ENCODE data around the gene TMEM129. TPM values are rescaled to one million over a fixed set of nuclear protein-coding genes. Genes with fewer than 3 reads are reported as not detected.

Gene TMEM129
- total RNA-seq, 1 donor from 2014 or later, result 20.0 TPM

- Histone ChIP-seq H3K4me3 (ENCODE audit: low read depth, low read length) (no peak overlapping the region), H3K27me3 (ENCODE audit: control insufficient read depth, insufficient read depth, low read length) (no peaks in the 10 kb centered on the region), H3K36me3 (ENCODE audit: control insufficient read depth, insufficient read depth, low read length) (peaks cover 4% of the 10 kb centered on the region)
- DNase-seq (ENCODE audit: low read depth) (no peak), FAIRE-seq (no peak)
- TF ChIP-seq, protein P1, sequence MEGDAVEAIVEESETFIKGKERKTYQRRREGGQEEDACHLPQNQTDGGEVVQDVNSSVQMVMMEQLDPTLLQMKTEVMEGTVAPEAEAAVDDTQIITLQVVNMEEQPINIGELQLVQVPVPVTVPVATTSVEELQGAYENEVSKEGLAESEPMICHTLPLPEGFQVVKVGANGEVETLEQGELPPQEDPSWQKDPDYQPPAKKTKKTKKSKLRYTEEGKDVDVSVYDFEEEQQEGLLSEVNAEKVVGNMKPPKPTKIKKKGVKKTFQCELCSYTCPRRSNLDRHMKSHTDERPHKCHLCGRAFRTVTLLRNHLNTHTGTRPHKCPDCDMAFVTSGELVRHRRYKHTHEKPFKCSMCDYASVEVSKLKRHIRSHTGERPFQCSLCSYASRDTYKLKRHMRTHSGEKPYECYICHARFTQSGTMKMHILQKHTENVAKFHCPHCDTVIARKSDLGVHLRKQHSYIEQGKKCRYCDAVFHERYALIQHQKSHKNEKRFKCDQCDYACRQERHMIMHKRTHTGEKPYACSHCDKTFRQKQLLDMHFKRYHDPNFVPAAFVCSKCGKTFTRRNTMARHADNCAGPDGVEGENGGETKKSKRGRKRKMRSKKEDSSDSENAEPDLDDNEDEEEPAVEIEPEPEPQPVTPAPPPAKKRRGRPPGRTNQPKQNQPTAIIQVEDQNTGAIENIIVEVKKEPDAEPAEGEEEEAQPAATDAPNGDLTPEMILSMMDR (IDR thresholded peaks at IDR 0.05; ENCODE audit: insufficient read depth, low read length, severe bottlenecking), result no peak
Measured at GRCh38 chr4:1725521-1725920, 4.4 kb upstream of the TMEM129 start.

GRCh38 chr4:1723131-1723801, 2.1 kb upstream of the TMEM129 start:
- FAIRE-seq (no peak), DNase-seq (ENCODE audit: low read depth) (peak; percentile 6)
- TF ChIP-seq, protein P1 (IDR thresholded peaks at IDR 0.05; ENCODE audit: insufficient read depth, low read length, severe bottlenecking), result no peak
- Histone ChIP-seq H3K36me3 (ENCODE audit: control insufficient read depth, insufficient read depth, low read length) (no peaks in the 10 kb centered on the region), H3K27me3 (ENCODE audit: control insufficient read depth, insufficient read depth, low read length) (no peaks in the 10 kb centered on the region), H3K4me3 (ENCODE audit: low read depth, low read length) (no peak overlapping the region)

DNA sequence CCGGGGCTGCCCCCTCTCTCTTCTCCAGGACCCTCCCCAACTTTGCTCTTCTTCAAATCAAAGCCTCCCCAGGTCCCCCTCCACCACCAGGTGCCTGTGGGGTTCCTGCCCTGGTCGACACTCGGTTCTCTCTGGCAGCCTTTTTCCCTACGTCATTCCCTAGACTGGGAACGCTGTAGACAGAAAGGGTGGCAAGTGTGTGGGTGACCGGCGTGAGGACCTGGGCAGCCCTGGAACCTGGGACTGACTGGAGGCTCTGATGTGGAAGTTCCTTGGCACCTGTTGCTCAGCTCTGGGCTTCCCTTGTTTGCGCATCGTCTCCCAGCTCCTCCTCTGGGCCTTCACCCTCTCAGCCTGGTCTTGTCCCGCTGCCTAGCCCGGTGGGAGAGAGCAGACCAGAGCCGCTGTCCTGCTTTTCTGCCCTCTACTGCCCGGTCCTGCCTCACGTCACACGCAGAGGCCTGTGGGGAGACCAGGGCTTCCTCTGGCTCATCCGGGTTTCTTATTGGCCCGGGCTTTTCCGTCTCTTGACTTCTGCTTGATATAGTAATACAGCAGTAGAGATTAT, 1.5 kb upstream of the TMEM129 start:
- Histone ChIP-seq H3K4me3 (ENCODE audit: low read depth, low read length) (peak overlapping the region; percentile 46), H3K36me3 (ENCODE audit: control insufficient read depth, insufficient read depth, low read length) (peaks cover 4% of the 10 kb centered on the region), H3K27me3 (ENCODE audit: control insufficient read depth, insufficient read depth, low read length) (no peaks in the 10 kb centered on the region)
- TF ChIP-seq, protein P1 (IDR thresholded peaks at IDR 0.05; ENCODE audit: insufficient read depth, low read length, severe bottlenecking), result no peak
- FAIRE-seq, result peak; percentile 47
- DNase-seq (ENCODE audit: low read depth), result no peak

DNA sequence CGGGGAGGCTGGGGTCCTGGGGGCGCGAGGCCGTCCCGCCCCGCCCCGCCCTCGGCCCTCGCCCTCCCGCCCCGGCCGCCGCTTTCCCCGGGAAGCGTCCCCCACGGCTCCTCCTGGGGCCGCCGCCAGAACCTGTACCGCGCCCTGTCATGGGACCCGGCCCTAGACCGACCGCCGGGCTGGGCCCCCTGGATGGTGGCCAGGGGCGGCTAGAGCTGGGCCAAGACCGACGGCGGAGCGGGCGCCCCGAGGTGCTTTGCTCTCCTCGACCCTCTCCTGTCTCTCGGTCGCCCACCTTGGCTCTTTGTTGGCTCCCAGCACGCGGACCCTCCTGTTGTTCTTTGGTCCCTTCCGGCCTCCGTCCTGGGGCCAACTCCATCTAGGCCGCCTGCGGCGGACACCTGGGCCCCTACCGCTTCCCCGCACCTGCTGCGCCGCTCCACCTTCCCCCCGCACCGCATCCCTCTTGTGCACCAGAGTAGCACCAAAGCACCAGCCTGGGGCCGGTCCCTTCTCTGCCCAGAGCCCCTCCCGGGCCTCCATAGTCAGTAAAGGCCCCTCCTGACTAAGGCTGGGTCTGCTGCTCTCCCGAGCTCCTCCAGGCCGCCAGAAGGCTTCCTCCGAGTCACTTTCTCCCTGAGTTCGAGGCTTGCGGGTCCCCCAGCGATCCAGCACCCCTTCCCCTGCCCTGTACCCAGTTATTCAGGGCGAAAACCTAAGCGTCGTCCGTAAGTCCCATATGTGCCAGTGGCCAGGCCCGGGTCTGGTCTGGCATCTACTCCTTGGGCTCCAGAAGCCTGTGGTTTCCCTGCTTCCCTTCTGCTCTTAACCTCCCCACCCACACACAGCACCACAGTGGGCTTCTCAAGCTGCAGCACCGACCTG, 785 bp upstream of the TMEM129 start:
- DNase-seq (ENCODE audit: low read depth) (no peak), FAIRE-seq (no peak)
- TF ChIP-seq, protein P1 (IDR thresholded peaks at IDR 0.05; ENCODE audit: insufficient read depth, low read length, severe bottlenecking), result no peak
- H3K4me3 ChIP-seq (ENCODE audit: low read depth, low read length), result peak overlapping the region; percentile 46
- no peaks in the 10 kb centered on the region for H3K27me3 ChIP-seq (ENCODE audit: control insufficient read depth, insufficient read depth, low read length)
- peaks cover 6% of the 10 kb centered on the region for H3K36me3 ChIP-seq (ENCODE audit: control insufficient read depth, insufficient read depth, low read length)

GRCh38 chr4:1720163-1720983, 750 bp downstream of the TMEM129 start:
- Histone ChIP-seq H3K27me3 (ENCODE audit: control insufficient read depth, insufficient read depth, low read length) (no peaks in the 10 kb centered on the region), H3K4me3 (ENCODE audit: low read depth, low read length) (peak overlapping the region; percentile 67), H3K36me3 (ENCODE audit: control insufficient read depth, insufficient read depth, low read length) (peaks cover 6% of the 10 kb centered on the region)
- FAIRE-seq (no peak), DNase-seq (ENCODE audit: low read depth) (no peak)
- TF ChIP-seq, protein P1 (IDR thresholded peaks at IDR 0.05; ENCODE audit: insufficient read depth, low read length, severe bottlenecking), result no peak
